ENCODE results near the gene RCAN2.
A peak's percentile ranks its signal among the peaks of the same experiment; 100 is the strongest.
"Not testable (repeated sequence)": the region's sequence is repeated elsewhere in the genome, so short reads cannot be mapped to it uniquely, and the experiment has no call there.

Gene RCAN2

DNA sequence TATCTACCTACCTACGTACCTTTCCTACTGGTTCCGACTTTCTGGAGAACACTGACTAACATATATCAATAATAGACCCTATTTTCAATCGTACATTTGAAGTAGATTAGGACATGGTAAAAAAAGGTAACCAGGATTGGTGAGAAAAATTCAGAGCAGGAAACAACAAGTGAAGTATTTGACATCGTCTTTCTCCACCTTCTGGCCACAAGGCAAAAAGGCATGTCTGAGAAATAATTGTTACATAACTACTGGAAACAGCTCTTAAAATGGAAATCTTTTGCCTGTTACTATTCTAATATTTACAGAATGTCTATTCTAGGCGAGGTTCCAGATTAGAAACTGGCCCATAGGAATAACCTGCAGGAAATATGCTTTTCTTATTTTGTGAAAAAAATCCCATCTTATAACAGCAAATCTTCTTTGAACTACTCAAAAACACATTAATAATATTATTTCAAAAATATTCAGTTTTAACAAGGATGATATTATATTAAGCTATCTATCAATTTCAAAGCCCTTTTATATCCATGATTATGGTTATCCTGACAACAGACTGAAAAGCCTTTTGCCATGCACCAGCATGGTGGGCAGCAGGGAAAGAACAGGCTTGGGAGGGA, 80.8 kb downstream of the RCAN2 start:
- peak; percentile 60 for DNase-seq (ENCODE audit: low read depth)
- TF ChIP-seq, protein P1, sequence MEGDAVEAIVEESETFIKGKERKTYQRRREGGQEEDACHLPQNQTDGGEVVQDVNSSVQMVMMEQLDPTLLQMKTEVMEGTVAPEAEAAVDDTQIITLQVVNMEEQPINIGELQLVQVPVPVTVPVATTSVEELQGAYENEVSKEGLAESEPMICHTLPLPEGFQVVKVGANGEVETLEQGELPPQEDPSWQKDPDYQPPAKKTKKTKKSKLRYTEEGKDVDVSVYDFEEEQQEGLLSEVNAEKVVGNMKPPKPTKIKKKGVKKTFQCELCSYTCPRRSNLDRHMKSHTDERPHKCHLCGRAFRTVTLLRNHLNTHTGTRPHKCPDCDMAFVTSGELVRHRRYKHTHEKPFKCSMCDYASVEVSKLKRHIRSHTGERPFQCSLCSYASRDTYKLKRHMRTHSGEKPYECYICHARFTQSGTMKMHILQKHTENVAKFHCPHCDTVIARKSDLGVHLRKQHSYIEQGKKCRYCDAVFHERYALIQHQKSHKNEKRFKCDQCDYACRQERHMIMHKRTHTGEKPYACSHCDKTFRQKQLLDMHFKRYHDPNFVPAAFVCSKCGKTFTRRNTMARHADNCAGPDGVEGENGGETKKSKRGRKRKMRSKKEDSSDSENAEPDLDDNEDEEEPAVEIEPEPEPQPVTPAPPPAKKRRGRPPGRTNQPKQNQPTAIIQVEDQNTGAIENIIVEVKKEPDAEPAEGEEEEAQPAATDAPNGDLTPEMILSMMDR (IDR thresholded peaks at IDR 0.05; ENCODE audit: control insufficient read depth, extremely low read depth, insufficient read depth): peak; percentile 79
- H3K4me3 ChIP-seq (ENCODE audit: low read depth, low read length): no peak overlapping the region

DNA sequence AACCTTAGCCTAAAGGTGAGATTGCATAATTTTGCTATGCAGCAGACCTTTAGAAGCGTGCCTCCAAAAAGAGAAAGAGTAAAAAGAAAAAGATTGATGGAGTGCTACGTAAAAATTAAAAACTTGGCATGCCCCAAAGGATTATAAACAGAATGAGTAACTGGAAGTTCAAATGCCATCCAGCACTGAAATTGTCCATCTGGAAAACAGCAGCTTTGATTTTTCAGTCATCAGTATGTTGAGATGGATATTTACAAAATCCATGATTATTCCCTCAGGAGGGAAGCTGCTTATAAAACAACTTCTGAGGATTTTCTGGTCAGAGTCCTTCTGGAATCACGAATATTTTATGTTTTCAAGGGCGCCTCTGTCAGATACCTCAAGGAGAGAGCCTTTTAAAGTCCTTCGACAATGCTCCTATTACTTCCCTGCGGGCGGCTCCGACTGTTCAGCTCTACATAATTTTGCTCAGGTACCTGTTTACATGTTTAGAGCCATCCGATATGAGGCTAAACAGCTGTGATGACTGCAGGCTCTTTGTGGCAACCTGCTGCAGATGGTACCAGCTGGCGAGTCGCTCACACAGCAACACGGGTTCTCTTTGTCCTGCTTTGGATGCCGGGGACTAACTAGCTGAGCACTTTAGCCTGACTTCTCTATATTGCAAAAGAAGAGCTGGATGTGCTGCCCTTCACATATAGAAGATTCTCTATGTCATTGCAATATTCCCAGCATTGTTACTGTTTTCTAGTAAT, 83.3 kb downstream of the RCAN2 start:
- H3K4me3 ChIP-seq (ENCODE audit: low read depth, low read length): no peak overlapping the region
- TF ChIP-seq, protein P1 (IDR thresholded peaks at IDR 0.05; ENCODE audit: control insufficient read depth, extremely low read depth, insufficient read depth): no peak
- no peak for DNase-seq (ENCODE audit: low read depth)

DNA sequence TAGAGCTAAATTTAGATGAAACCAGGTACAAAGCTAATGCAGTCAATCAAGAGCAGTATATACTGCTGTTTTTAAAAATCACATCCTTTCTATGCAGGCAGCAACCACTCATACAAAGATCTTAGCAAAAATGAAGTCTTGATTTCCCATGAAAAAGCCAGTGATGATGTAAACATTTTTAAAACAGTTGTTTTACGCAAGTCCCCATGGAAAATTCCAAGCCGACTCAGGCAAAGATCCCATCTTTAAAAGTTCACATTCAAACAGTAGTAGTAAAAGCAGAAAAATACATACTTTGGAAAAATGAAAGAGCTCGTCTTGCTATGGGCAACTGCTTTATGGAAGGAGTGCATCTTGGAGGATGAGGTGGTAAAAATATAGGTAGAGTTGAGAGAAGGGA, 84.0 kb downstream of the RCAN2 start:
- H3K4me3 ChIP-seq (ENCODE audit: low read depth, low read length): no peak overlapping the region
- DNase-seq (ENCODE audit: low read depth): no peak
- TF ChIP-seq, protein P1 (IDR thresholded peaks at IDR 0.05; ENCODE audit: control insufficient read depth, extremely low read depth, insufficient read depth): no peak

DNA sequence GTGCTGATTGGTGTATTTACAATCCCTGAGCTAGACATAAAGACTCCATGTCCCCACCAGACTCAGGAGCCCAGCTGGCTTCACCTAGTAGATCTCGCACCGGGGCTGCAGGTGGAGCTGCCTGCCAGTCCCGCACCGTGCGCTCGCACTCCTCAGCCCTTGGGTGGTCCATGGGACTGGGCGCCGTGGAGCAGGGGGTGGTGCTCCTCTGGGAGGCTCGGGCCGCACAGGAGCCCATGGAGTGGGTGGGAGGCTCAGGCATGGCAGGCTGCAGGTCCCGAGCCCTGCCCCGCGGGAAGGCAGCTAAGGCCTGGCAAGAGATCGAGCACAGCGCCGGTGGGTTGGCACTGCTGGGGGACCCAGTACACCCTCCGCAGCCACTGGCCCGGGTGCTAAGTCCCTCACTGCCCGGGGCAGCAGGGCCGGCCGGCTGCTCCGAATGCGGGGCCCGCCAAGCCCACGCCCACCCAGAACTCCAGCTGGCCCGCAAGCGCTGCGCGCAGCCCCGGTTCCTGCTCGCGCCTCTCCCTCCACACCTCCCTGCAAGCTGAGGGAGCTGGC, 85.5 kb downstream of the RCAN2 start:
- H3K4me3 ChIP-seq (ENCODE audit: low read depth, low read length); DNase-seq (ENCODE audit: low read depth): not testable (repeated sequence)

DNA sequence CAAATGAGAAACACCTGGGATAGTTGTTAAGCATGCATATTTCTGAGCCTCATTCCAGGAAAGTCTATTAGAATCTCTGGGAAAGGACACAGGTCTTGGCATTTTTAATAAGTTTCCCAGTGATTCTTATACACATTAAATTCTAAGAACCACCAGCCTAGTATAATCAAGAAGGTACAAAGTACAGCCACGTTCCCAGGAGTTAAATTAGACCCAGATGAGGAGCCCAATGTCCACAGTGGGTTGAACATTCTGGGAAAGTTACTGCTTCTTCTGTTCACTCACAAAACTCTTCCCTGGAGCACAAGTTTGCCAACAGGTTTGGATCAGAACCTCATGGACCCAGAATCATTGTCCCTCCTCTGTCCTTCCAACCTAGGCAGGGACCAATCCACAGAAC, 90.4 kb downstream of the RCAN2 start:
- no peak for DNase-seq (ENCODE audit: low read depth)
- TF ChIP-seq, protein P1 (IDR thresholded peaks at IDR 0.05; ENCODE audit: control insufficient read depth, extremely low read depth, insufficient read depth): no peak
- no peak overlapping the region for H3K4me3 ChIP-seq (ENCODE audit: low read depth, low read length)

DNA sequence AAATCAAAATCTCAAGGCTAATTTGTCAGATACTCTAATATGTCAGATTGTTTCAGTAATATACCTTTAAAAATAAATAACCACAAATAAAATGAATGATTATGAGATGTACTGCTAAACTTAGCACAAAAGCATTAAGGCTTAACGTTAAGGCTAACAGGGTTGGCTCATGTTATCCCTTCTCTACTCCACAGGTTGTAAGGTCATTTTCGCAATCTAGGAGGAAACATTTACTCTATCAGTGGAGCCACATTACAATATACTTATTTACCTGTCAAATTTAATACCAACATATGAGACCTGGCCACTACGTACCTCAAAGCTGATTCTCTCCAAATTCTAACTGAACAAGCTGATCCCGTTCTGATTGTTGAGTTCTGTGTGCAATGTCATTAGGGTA, 95.7 kb downstream of the RCAN2 start:
- no peak for DNase-seq (ENCODE audit: low read depth)
- TF ChIP-seq, protein P1 (IDR thresholded peaks at IDR 0.05; ENCODE audit: control insufficient read depth, extremely low read depth, insufficient read depth): no peak
- no peak overlapping the region for H3K4me3 ChIP-seq (ENCODE audit: low read depth, low read length)

DNA sequence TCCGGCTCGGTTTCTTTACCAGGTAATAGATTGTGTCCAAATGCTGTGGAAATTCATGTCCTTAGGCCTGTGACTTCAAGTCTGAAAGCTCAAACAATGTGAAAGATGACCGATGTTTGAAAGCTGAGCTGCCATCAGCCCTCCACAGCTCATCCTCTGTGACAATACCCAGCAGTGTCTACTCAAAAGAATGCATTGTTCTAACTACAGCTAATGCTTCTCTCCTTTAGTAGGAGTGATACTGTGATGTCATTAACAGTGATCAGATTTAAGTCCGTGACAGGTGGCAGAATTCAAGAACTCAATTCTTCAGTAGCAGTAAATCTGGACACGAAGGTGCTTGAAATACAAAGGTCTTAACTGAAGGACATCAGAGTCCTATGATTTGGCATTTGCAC, 97.3 kb downstream of the RCAN2 start:
- TF ChIP-seq, protein P1 (IDR thresholded peaks at IDR 0.05; ENCODE audit: control insufficient read depth, extremely low read depth, insufficient read depth): no peak
- H3K4me3 ChIP-seq (ENCODE audit: low read depth, low read length): no peak overlapping the region
- DNase-seq (ENCODE audit: low read depth): no peak
